GM19397 (cell line): ENCODE data around the gene LRIG3.
"Not testable (repeated sequence)": the region's sequence is repeated elsewhere in the genome, so short reads cannot be mapped to it uniquely, and the experiment has no call there.

Experiments
- ATAC-seq: cut with Tn5 transposase; IDR thresholded peaks from one replicate; pipeline ENCODE4 v1.9.1; 2021; ENCODE audit warnings: mild to moderate bottlenecking, moderate library complexity; ENCODE audit not compliant: unreplicated experiment

Gene LRIG3

DNA sequence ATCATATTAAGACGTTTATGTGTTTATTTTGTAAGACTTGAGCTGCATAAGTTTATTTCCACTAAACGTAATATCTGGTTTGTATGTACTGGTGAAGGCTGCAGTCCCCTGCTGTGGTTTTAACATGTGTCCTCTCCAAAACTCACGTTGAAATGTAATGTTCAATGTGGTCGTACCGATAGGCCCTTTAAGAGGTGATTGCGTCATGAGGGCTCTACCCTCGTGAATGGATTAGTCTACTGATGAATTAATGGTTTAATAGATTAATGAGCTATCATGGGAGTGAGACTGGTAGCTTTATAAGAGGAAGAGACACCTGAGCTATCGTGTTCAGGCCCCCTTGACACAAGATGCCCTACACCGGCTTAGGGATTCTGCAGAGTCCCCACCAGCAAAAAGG is 14.9 kb downstream of the LRIG3 start:
- ATAC-seq = no peak

DNA sequence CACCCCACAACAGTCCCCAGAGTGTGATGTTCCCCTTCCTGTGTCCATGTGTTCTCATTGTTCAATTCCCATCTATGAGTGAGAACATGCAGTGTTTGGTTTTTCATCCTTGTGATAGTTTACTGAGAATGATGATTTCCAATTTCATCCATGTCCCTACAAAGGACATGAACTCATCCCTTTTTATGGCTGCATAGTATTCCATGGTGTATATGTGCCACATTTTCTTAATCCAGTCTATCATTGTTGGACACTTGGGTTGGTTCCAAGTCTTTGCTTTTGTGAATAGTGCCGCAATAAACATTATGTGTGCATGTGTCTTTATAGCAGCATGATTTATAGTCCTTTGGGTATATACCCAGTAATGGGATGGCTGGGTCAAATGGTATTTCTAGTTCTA is 17.6 kb downstream of the LRIG3 start:
- ATAC-seq = not testable (repeated sequence)

- no peak for ATAC-seq
These were observed 18.6 kb downstream of the LRIG3 start for GRCh38 chr12:58901664-58902063.

GRCh38 chr12:58897969-58898368 is 22.3 kb downstream of the LRIG3 start:
- ATAC-seq = no peak

GRCh38 chr12:58896278-58896677 is 24.0 kb downstream of the LRIG3 start:
- no peak for ATAC-seq

- ATAC-seq = no peak
These were observed 25.3 kb downstream of the LRIG3 start for GRCh38 chr12:58895053-58895452.

GRCh38 chr12:58894040-58894439 is 26.3 kb downstream of the LRIG3 start:
- no peak for ATAC-seq

DNA sequence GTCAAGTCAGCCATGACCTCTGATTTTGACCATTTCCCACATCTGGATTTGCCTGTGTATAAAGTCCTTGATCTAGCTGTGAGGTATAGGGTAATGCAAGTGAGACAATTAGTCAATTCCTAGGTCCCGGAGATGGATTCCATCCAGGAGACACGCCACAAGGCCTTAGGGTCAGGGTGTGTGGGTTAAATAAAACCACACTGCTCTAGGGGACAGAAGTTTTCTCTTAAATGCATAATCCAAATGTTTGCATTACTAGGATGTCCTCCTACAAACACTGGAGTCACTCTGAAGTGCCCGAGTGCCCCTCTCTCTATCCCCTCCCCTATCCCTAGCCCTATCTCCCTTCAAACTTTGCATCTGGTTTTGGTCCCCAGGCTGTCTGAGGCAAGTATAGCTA is 26.8 kb downstream of the LRIG3 start:
- no peak for ATAC-seq

- no peak for ATAC-seq
These were observed 30.7 kb downstream of the LRIG3 start for GRCh38 chr12:58889557-58889956.

DNA sequence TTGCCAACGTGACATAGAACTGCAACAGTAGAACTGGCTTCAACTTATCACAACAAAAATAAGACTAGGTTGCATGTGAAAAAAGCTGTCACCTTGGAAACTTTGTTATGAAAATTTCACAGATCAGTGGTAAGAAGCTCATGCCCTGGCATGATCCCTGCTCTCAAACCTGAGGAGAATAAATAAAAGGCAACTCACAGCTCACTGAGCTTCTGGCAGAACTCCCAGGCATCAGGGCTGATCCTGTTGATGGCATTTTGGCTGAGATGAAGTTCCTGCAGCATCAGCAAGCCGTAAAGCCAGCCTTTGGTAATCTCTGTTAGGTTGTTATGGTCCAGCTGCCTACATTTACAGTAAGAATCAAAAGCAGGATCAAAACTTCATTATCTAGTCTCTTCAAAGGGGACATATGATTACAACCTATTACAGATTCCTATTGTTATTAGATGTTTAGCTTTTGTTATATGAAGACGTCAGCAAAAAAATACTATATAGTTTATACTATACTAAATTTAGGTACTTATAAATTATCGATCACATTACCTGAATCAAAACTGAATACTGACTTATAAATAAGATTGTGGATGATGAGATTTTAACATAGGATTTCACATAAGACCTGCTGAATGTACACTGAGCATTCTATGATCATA is 32.0 kb downstream of the LRIG3 start:
- no peak for ATAC-seq

DNA sequence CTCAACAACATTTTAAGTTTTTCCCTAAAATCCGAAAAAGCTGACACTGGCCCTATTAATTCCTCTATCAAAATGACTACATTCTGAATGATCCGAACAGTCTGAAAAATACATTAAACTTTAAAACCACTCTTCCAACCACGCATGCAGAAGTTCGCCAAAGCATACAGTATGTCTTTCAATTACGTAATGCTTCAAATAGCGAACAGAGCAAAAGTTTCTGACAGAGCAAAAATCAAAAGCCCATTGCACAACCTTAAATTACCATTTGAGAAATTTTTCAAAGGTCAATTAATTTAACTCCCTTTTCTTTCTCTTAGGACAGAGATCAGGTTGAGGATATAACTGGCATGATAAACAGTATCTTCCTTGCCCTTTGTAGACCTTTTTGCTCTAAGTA is 33.2 kb downstream of the LRIG3 start:
- no peak for ATAC-seq

DNA sequence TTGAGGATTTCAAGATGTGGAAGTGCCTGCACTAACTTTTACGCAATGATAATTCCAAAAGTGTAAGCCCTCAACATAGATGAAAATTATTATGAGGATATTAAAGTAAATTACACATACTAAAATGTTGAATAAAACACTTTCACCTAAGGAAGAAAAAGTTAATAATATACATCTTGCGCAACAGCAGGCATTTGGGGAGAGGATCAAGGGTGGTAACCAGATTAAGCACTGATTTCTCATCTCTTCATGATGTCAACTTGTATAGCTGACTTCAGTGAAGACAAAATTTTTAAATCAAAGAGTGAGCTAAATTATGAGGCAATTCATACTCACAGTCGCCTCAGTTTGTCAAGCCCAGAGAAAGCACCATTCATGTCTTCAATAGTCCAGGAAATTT is 33.8 kb downstream of the LRIG3 start:
- no peak for ATAC-seq

- ATAC-seq = no peak
These were observed 35.4 kb downstream of the LRIG3 start for GRCh38 chr12:58884916-58885315.

GRCh38 chr12:58883576-58884334 is 36.5 kb downstream of the LRIG3 start:
- no peak for ATAC-seq

DNA sequence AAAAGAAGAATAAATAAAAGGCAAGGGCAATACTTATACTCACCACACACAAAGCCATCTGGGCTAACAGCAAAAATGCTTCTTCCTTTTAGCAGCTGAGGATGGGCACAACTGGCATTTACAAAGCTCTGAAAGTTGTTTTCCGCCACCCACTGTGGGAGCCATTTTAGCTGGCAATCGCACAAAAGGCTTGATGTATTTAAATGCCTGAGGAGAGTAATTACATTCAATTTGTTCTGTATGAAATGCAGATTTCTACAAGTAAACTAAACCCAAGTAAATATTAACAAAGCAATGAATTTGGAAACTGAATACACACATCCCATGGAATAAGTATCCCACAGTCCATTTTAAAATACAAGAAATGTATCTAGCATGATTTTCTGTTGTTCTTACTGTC is 37.5 kb downstream of the LRIG3 start:
- ATAC-seq = no peak

- ATAC-seq = no peak
These were observed 38.5 kb downstream of the LRIG3 start for GRCh38 chr12:58881816-58882215.

GRCh38 chr12:58880639-58881038 is 39.7 kb downstream of the LRIG3 start:
- ATAC-seq = no peak

DNA sequence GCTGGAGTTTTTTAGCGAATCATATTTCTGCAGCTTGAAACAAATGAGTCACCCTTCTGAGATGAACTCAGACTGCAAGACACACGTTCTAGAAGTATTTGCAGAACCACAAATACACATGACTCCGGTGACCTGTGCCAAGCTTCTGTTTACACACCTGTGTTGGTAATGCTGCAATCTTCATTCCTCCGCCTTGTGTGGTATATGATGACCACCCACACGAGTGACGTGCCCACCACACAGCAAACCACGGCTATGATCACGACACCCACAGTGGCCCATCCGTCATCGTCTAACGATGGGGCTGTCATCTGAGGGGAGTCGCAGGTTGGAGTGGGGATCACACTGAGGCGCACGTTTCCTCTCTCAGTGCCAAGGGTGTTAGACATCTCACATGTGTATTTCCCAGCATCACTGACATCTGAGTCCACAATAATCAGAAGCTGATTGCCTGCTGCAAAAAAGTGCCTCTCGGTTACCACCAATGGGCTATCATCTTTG is 43.0 kb downstream of the LRIG3 start:
- no peak for ATAC-seq

GRCh38 chr12:58873496-58873895 is 46.8 kb downstream of the LRIG3 start:
- ATAC-seq = no peak

DNA sequence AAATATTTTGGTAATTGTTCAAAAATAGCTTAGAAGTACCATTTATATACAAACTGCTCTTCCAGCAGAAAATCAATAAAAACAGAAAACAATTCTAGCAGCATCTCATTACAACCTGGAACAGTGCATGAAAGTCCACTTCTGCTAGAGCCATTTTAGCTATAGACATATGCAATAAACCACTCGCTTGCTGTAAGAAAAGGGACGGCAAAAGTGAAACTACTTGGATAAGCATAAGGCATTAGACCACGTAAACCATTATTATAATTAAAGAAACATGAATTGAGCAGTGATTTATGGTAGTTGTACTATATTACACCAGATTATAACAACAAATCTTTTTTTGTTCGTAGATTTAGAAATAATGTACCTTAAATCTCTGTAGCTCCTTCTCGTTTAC is 48.7 kb downstream of the LRIG3 start:
- ATAC-seq = no peak

DNA sequence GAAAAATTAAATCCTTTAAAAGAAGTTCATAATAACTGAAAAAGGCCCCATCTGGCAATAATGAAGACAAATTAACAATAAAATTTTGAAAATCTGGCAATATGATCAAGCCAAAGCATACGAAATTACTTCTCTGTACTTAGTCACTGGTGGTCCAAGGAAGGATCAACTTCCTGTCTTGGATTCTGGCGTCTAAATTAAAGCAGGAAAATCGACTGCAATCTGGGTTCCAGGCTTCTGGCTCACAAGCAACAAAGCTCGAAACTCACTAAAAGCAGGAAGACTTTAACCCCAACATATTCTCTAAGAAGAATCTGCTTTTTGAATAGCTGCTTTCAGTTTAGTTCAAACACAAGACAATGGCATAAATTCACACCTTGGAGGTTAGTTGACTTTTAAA is 49.7 kb downstream of the LRIG3 start:
- no peak for ATAC-seq

- no peak for ATAC-seq
These were observed 59.5 kb downstream of the LRIG3 start for GRCh38 chr12:58860788-58861240.
